ENCODE results near the gene SLC7A8.

The SLC7A8 gene

GRCh38 chr14:23101986-23102625 lies 81.4 kb downstream of the SLC7A8 start:
- TF ChIP-seq POLR2AphosphoS5 (IDR thresholded peaks at IDR 0.05; ENCODE audit: low read depth, low read length) = no peak
- TF ChIP-seq REST (IDR thresholded peaks at IDR 0.05; ENCODE audit: insufficient read depth in 1 of 2, low read depth in 2 of 2, low read length in 2 of 2) = no peak
- no peak for TF ChIP-seq FOXP2 (optimal IDR thresholded peaks at IDR 0.05; ENCODE audit: borderline replicate concordance, extremely low read depth, extremely low read length, insufficient read depth)
- no peak for TF ChIP-seq SIN3A (IDR thresholded peaks at IDR 0.05; ENCODE audit: borderline replicate concordance, insufficient read depth, low read length)
- no peak for TF ChIP-seq TAF1 (IDR thresholded peaks at IDR 0.05; ENCODE audit: borderline replicate concordance, insufficient read depth, low read length)

DNA sequence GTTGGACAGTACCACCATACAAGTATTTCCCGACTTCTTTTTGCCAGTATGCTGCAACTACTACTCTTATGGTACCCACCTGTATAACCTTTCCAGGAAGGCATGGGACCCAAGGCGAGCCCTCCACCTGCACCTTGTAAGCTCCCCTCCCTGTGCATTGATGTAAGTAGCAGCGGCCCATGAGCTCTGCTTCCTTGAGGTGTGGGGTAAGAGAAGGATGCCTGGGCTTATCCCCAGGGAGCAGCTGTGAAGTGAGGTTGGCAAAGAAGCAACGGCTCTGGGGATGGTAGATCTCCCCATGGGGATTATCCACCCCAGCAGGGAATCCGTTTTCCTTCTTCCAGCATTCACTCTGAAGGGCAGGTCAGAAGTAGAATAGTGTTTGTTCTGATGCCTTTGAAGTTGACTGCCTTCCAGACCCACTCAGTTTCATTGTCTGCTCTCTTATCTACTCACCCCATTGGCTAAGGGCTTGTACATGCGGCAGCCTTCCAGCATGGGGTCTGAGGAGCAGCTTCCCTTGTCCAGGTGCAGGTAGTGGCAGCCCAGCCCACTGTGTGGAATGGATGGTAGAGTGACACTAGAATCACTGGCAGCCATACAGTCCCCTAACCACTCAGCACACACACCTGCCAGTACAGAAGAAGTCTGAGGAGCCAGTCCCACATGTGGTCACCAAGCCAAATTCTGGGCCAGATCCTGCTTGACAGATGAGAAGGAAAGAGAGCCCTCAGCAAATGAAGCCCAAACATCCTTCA lies 82.1 kb downstream of the SLC7A8 start:
- no peak for TF ChIP-seq SIN3A (IDR thresholded peaks at IDR 0.05; ENCODE audit: borderline replicate concordance, insufficient read depth, low read length)
- no peak for TF ChIP-seq TAF1 (IDR thresholded peaks at IDR 0.05; ENCODE audit: borderline replicate concordance, insufficient read depth, low read length)
- TF ChIP-seq POLR2AphosphoS5 (IDR thresholded peaks at IDR 0.05; ENCODE audit: low read depth, low read length) = no peak
- no peak for TF ChIP-seq REST (IDR thresholded peaks at IDR 0.05; ENCODE audit: insufficient read depth in 1 of 2, low read depth in 2 of 2, low read length in 2 of 2)
- TF ChIP-seq FOXP2 (optimal IDR thresholded peaks at IDR 0.05; ENCODE audit: borderline replicate concordance, extremely low read depth, extremely low read length, insufficient read depth) = no peak

- TF ChIP-seq REST (IDR thresholded peaks at IDR 0.05; ENCODE audit: insufficient read depth in 1 of 2, low read depth in 2 of 2, low read length in 2 of 2) (no peak), POLR2AphosphoS5 (IDR thresholded peaks at IDR 0.05; ENCODE audit: low read depth, low read length) (no peak), TAF1 (IDR thresholded peaks at IDR 0.05; ENCODE audit: borderline replicate concordance, insufficient read depth, low read length) (no peak), FOXP2 (optimal IDR thresholded peaks at IDR 0.05; ENCODE audit: borderline replicate concordance, extremely low read depth, extremely low read length, insufficient read depth) (no peak), SIN3A (IDR thresholded peaks at IDR 0.05; ENCODE audit: borderline replicate concordance, insufficient read depth, low read length) (no peak)
Observed at GRCh38 chr14:23099212-23099861, 84.1 kb downstream of the SLC7A8 start.

- TF ChIP-seq REST (IDR thresholded peaks at IDR 0.05; ENCODE audit: insufficient read depth in 1 of 2, low read depth in 2 of 2, low read length in 2 of 2) (no peak), SIN3A (IDR thresholded peaks at IDR 0.05; ENCODE audit: borderline replicate concordance, insufficient read depth, low read length) (no peak), FOXP2 (optimal IDR thresholded peaks at IDR 0.05; ENCODE audit: borderline replicate concordance, extremely low read depth, extremely low read length, insufficient read depth) (no peak), POLR2AphosphoS5 (IDR thresholded peaks at IDR 0.05; ENCODE audit: low read depth, low read length) (no peak), TAF1 (IDR thresholded peaks at IDR 0.05; ENCODE audit: borderline replicate concordance, insufficient read depth, low read length) (no peak)
Observed at GRCh38 chr14:23097786-23098185, 85.7 kb downstream of the SLC7A8 start.

Data from PFSK-1 (cell line).